IMR-90 (cell line): ENCODE measurements around the gene XPO4. TPM values are rescaled to one million over a fixed set of nuclear protein-coding genes. Genes with fewer than 3 reads are reported as not detected.

ENCODE experiments used
- ATAC-seq: fragments of 200-7000 bp; cut with Tn5 transposase; 2 replicates; pipeline ENCODE4 v1.9.1; 2020; ENCODE audit warnings: low read depth, mild to moderate bottlenecking, moderate library complexity
- BruUV-seq: library from RNA; stranded (reverse); fragments of 400-500 nt; replicated peaks from 2 replicates; lab custom pipeline; 2021; lab: Mats Ljungman, UMichigan
- CTCF ChIA-PET: fragments of 300-600 bp; formaldehyde crosslinking; extraction: SDS; loops from one replicate; lab custom pipeline; 2021; ENCODE audit warnings: antibody characterized with exemption; lab: Yijun Ruan, JAX
- POLR2A ChIA-PET: fragments of 300-600 bp; sonication (Branson Sonifier 250); formaldehyde crosslinking; loops from one replicate; lab custom pipeline; 2022; ENCODE audit warnings: antibody characterized with exemption; ENCODE audit not compliant: unreplicated experiment; lab: Charles Lee
- DNase-seq: peaks from one replicate; pipeline ENCODE4 v3.0.0; 2013
- H2AFZ ChIP-seq: replicated peaks from 2 replicates; pipeline ENCODE3; 2013; ENCODE audit warnings: low read length, mild to moderate bottlenecking; ENCODE audit not compliant: poor library complexity
- H2AK5ac ChIP-seq: 2 replicates; pipeline ENCODE4 v1.6.1; 2013; ENCODE audit warnings: low read depth, low read length, inconsistent platforms
- H2AK9ac ChIP-seq: replicated peaks from 2 replicates; pipeline ENCODE3; 2013; ENCODE audit warnings: mild to moderate bottlenecking, low read depth, low read length, moderate library complexity; ENCODE audit not compliant: poor library complexity
- H2BK120ac ChIP-seq: 2 replicates; pipeline ENCODE4 v1.6.1; 2013; ENCODE audit warnings: low read depth, low read length, inconsistent platforms
- H2BK15ac ChIP-seq: 3 replicates; pipeline ENCODE4 v1.6.1; 2013; ENCODE audit warnings: low read depth, low read length, inconsistent platforms
- H2BK20ac ChIP-seq: 2 replicates; pipeline ENCODE4 v1.6.1; 2013; ENCODE audit warnings: low read depth, mild to moderate bottlenecking, inconsistent platforms, low read length, moderate library complexity
- H2BK5ac ChIP-seq: 2 replicates; pipeline ENCODE4 v1.6.1; 2013; ENCODE audit warnings: mild to moderate bottlenecking, low read depth, low read length, inconsistent platforms; ENCODE audit not compliant: poor library complexity, severe bottlenecking
- H3K14ac ChIP-seq: replicated peaks from 2 replicates; pipeline ENCODE4 v1.6.1; 2013; ENCODE audit warnings: low read depth, low read length, inconsistent platforms
- H3K18ac ChIP-seq: 2 replicates; pipeline ENCODE4 v1.6.1; 2013; ENCODE audit warnings: low read depth, low read length, control low read depth
- H3K23ac ChIP-seq: 2 replicates; pipeline ENCODE4 v1.6.1; 2013; ENCODE audit warnings: low read depth, low read length, inconsistent platforms
- H3K27ac ChIP-seq: 2 replicates; pipeline ENCODE4 v1.5.1; 2013; ENCODE audit warnings: mild to moderate bottlenecking, control low read depth, low read length; ENCODE audit not compliant: insufficient read depth
- H3K27me3 ChIP-seq: 2 replicates; pipeline ENCODE4 v1.6.1; 2013; ENCODE audit warnings: low read length; ENCODE audit not compliant: control insufficient read depth, insufficient read depth
- H3K36me3 ChIP-seq: 2 replicates; pipeline ENCODE4 v1.6.1; 2013; ENCODE audit warnings: low read length, mixed read lengths; ENCODE audit not compliant: control insufficient read depth, insufficient read depth
- H3K4ac ChIP-seq: 2 replicates; pipeline ENCODE4 v1.6.1; 2013; ENCODE audit warnings: low read depth, low read length, inconsistent platforms
- H3K4me1 ChIP-seq: 2 replicates; pipeline ENCODE4 v1.6.1; 2013; ENCODE audit warnings: low read length, mixed read lengths; ENCODE audit not compliant: control insufficient read depth, insufficient read depth
- H3K4me2 ChIP-seq: 2 replicates; pipeline ENCODE4 v1.6.1; 2013; ENCODE audit warnings: low read depth, mild to moderate bottlenecking, control low read depth, low read length, moderate library complexity
- H3K4me3 ChIP-seq: 2 replicates; pipeline ENCODE4 v1.5.1; 2013; ENCODE audit warnings: low read depth, mild to moderate bottlenecking, control low read depth, low read length, moderate library complexity; ENCODE audit not compliant: insufficient read depth
- H3K56ac ChIP-seq: 2 replicates; pipeline ENCODE4 v1.6.1; 2013; ENCODE audit warnings: low read length, inconsistent platforms; ENCODE audit not compliant: insufficient read depth; ENCODE audit errors: extremely low read depth
- H3K79me1 ChIP-seq, 2 experiments: 2 replicates each; pipeline ENCODE4 v1.6.1; 2013; ENCODE audit warnings: low read length in 2 of 2, inconsistent platforms in 1 of 2, low read depth in 1 of 2
- H3K9ac ChIP-seq: 2 replicates; pipeline ENCODE4 v1.6.1; 2013; ENCODE audit warnings: low read depth, low read length, control low read depth
- H3K9me1 ChIP-seq: 2 replicates; pipeline ENCODE4 v1.6.1; 2013; ENCODE audit warnings: low read length, inconsistent platforms; ENCODE audit not compliant: insufficient read depth
- H3K9me3 ChIP-seq: 2 replicates; pipeline ENCODE4 v1.6.1; 2013; ENCODE audit warnings: low read length; ENCODE audit not compliant: control insufficient read depth, insufficient read depth
- H4K20me1 ChIP-seq: 2 replicates; pipeline ENCODE4 v1.6.1; 2013; ENCODE audit warnings: low read length, inconsistent platforms; ENCODE audit not compliant: insufficient read depth
- H4K5ac ChIP-seq: 2 replicates; pipeline ENCODE4 v1.6.1; 2013; ENCODE audit warnings: mild to moderate bottlenecking, low read depth, low read length, control low read depth
- H4K8ac ChIP-seq, 2 experiments: 2 replicates each; pipeline ENCODE4 v1.6.1; 2013; ENCODE audit warnings: low read depth in 2 of 2, low read length in 2 of 2, control low read depth in 1 of 2, inconsistent platforms in 1 of 2
- H4K91ac ChIP-seq: 2 replicates; pipeline ENCODE4 v1.6.1; 2013; ENCODE audit warnings: low read depth, low read length, inconsistent platforms; ENCODE audit not compliant: insufficient read depth
- BHLHE40 ChIP-seq: fragments of 150-350 bp; IDR thresholded peaks from 2 replicates; pipeline ENCODE4 v1.6.1; 2016; ENCODE audit warnings: mild to moderate bottlenecking, low read depth, low read length
- CEBPB ChIP-seq: IDR thresholded peaks from 2 replicates; pipeline ENCODE4 v1.6.1; 2012; ENCODE audit warnings: low read depth, low read length, improper control_type of control experiment
- CHD1 ChIP-seq: IDR thresholded peaks from 2 replicates; pipeline ENCODE4 v1.6.1; 2012; ENCODE audit warnings: low read depth, low read length, improper control_type of control experiment
- CTCF ChIP-seq: conservative IDR thresholded peaks from 2 replicates; pipeline ENCODE4 v1.5.1; 2012; ENCODE audit warnings: mild to moderate bottlenecking, low read depth, low read length, improper control_type of control experiment
- ELK1 ChIP-seq: fragments of 150-350 bp; IDR thresholded peaks from 2 replicates; pipeline ENCODE4 v1.6.1; 2016; ENCODE audit warnings: low read depth, mild to moderate bottlenecking, low read length, moderate library complexity, borderline replicate concordance
- FOS ChIP-seq: fragments of 150-350 bp; IDR thresholded peaks from 2 replicates; pipeline ENCODE4 v1.6.1; 2016; ENCODE audit warnings: low read depth, low read length
- MAFK ChIP-seq: IDR thresholded peaks from 2 replicates; pipeline ENCODE4 v1.6.1; 2012; ENCODE audit warnings: low read depth, low read length, improper control_type of control experiment
- MAZ ChIP-seq: IDR thresholded peaks from 2 replicates; pipeline ENCODE4 v1.6.1; 2012; ENCODE audit warnings: low read depth, mild to moderate bottlenecking, low read length, improper control_type of control experiment, moderate library complexity, borderline replicate concordance
- MXI1 ChIP-seq: IDR thresholded peaks from 2 replicates; pipeline ENCODE4 v1.6.1; 2012; ENCODE audit warnings: low read depth, mild to moderate bottlenecking, low read length, moderate library complexity, borderline replicate concordance
- NFE2L2 ChIP-seq: fragments of 150-350 bp; IDR thresholded peaks from 2 replicates; pipeline ENCODE4 v1.6.1; 2016; ENCODE audit warnings: low read depth, mild to moderate bottlenecking, low read length
- POLR2A ChIP-seq: IDR thresholded peaks from 2 replicates; pipeline ENCODE4 v1.6.1; 2012; ENCODE audit warnings: mild to moderate bottlenecking, low read depth, low read length
- RAD21 ChIP-seq: IDR thresholded peaks from 2 replicates; pipeline ENCODE4 v1.6.1; 2012; ENCODE audit warnings: low read length, improper control_type of control experiment
- RFX5 ChIP-seq: IDR thresholded peaks from 2 replicates; pipeline ENCODE4 v1.8.0; 2012; ENCODE audit warnings: low read depth, mild to moderate bottlenecking, low read length, moderate library complexity
- dilution Hi-C: fragments of 300-500 bp; cut with HindIII; formaldehyde crosslinking; loops from one replicate; pipeline ENCODE4 v1.14.3; 2018; ENCODE audit warnings: low sequenced_read_pairs; ENCODE audit not compliant: unreplicated experiment
- in situ Hi-C: fragments of 300-500 bp; cut with MboI; formaldehyde crosslinking; loops from 3 replicates; pipeline ENCODE4 v1.14.3; 2019; ENCODE audit warnings: low sequenced_read_pairs, inconsistent platforms, mixed read lengths
- intact Hi-C: fragments of 100-400 bp; cut with micrococcal nuclease; formaldehyde crosslinking; loops from 2 replicates; pipeline ENCODE4 v1.10.0; 2022
- polyA plus RNA-seq, 3 experiments: library from polyadenylated mRNA; depleted of rRNA; stranded (reverse); fragments of >200 nt; gene quantifications; 2 replicates each; pipeline ENCODE4 v1.2.3, GENCODE V29; 2012; ENCODE audit warnings: low replicate concordance in 1 of 3
- total RNA-seq: library from RNA; depleted of rRNA; stranded (reverse); fragments of >200 nt; gene quantifications from 2 replicates; pipeline ENCODE4 v1.2.3, GENCODE V29; 2012
- TF ChIP-seq, protein P1 (sequence below): fragments of 150-350 bp; IDR thresholded peaks from 2 replicates; pipeline ENCODE4 v1.6.1; 2017; ENCODE audit warnings: mild to moderate bottlenecking, antibody characterized with exemption, low read length, low read depth

Gene XPO4
- total and polyA plus RNA-seq, 2 of the 4 experiments (the other 2 are of a cell fraction): 5.0 to 21.1 TPM

- in situ Hi-C loops: no loop called here
- TF ChIP-seq BHLHE40 (no peak), MAFK (no peak), POLR2A (no peak), FOS (no peak), NFE2L2 (no peak), CHD1 (no peak), MXI1 (no peak), RFX5 (no peak), MAZ (no peak), CEBPB (no peak), ELK1 (no peak), CTCF (no peak), RAD21 (no peak)
- TF ChIP-seq, protein P1, sequence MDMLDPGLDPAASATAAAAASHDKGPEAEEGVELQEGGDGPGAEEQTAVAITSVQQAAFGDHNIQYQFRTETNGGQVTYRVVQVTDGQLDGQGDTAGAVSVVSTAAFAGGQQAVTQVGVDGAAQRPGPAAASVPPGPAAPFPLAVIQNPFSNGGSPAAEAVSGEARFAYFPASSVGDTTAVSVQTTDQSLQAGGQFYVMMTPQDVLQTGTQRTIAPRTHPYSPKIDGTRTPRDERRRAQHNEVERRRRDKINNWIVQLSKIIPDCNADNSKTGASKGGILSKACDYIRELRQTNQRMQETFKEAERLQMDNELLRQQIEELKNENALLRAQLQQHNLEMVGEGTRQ: no peak
- Histone ChIP-seq H3K23ac (no peak overlapping the region), H2BK120ac (no peak overlapping the region), H4K91ac (no peak overlapping the region), H3K27ac (no peak overlapping the region), H3K79me1 (no peaks in the 10 kb centered on the region), H2BK5ac (no peak overlapping the region), H3K9me3 (peaks cover 12% of the 10 kb centered on the region), H2BK20ac (no peak overlapping the region), H3K4me3 (no peak overlapping the region), H3K4me2 (no peak overlapping the region), H3K4ac (no peak overlapping the region), H2AK9ac (no peak overlapping the region), H3K9me1 (no peaks in the 10 kb centered on the region), H3K14ac (no peak overlapping the region), H3K27me3 (no peaks in the 10 kb centered on the region), H4K8ac (no peak overlapping the region), H4K5ac (no peak overlapping the region), H2BK15ac (no peak overlapping the region), H3K4me1 (no peaks in the 10 kb centered on the region), H4K20me1 (no peaks in the 10 kb centered on the region), H3K9ac (no peak overlapping the region), H3K56ac (no peak overlapping the region), H3K18ac (no peak overlapping the region), H2AK5ac (no peak overlapping the region), H3K36me3 (no peaks in the 10 kb centered on the region), H2AFZ (no peak overlapping the region)
- CTCF ChIA-PET: no interaction called here
- no TSS peak for BruUV-seq
- dilution Hi-C loops: no loop called here
- POLR2A ChIA-PET: no interaction called here
- ATAC-seq: no peak
- no peak for DNase-seq
- intact Hi-C loops: no loop called here
Observed at GRCh38 chr13:20754009-20754408, 148.5 kb downstream of the XPO4 start.
